HFFc6 (cell line): Measurements from ENCODE around the gene IGSF9. TPM values are rescaled to one million over a fixed set of nuclear protein-coding genes. Genes with fewer than 3 reads are reported as not detected.

Source experiments
- DNase-seq: peaks from one replicate; pipeline ENCODE4 v3.0.0-alpha.2; 2018
- H3K27ac Mint-ChIP-seq: 2 replicates; pipeline ENCODE4 v1.8.0; 2020; ENCODE audit warnings: mild to moderate bottlenecking, mixed read lengths
- H3K27me3 Mint-ChIP-seq: 2 replicates; pipeline ENCODE4 v1.8.0; 2021; ENCODE audit warnings: mild to moderate bottlenecking, moderate library complexity, mixed read lengths; ENCODE audit not compliant: insufficient read depth
- H3K36me3 Mint-ChIP-seq: 2 replicates; pipeline ENCODE4 v1.8.0; 2021; ENCODE audit warnings: low read depth, mixed read lengths
- H3K4me1 Mint-ChIP-seq: 2 replicates; pipeline ENCODE4 v1.8.0; 2020; ENCODE audit warnings: low read depth, mixed read lengths
- H3K4me3 Mint-ChIP-seq: 2 replicates; pipeline ENCODE4 v1.8.0; 2020; ENCODE audit warnings: mild to moderate bottlenecking, moderate library complexity, mixed read lengths
- H3K9me3 Mint-ChIP-seq: 2 replicates; pipeline ENCODE4 v1.8.0; 2020; ENCODE audit warnings: mild to moderate bottlenecking, mixed read lengths
- total RNA-seq, 6 experiments: library from RNA; stranded (reverse); fragmentation: NEBNext Ultra II Directional; extraction: Animal tissue kit (Norgen Biotek cat#: 25700); gene quantifications; 2 replicates in 1 of 6; 3 replicates in 5 of 6; pipeline ENCODE4 v1.2.3, GENCODE V29; 2021
- TF ChIP-seq, protein P1 (sequence below): fragments of 200-600 bp; sonication (generic); IDR thresholded peaks from 2 replicates; pipeline ENCODE4 v1.5.0; 2021; ENCODE audit warnings: antibody characterized with exemption, mild to moderate bottlenecking

Gene IGSF9
- total RNA-seq, 6 experiments from 2014 or later = not detected

- Mint-ChIP-seq H3K36me3 (no peaks in the 10 kb centered on the region), H3K27me3 (peaks cover 32% of the 10 kb centered on the region), H3K9me3 (no peaks in the 10 kb centered on the region), H3K4me3 (no peak overlapping the region), H3K27ac (no peak overlapping the region), H3K4me1 (peaks cover 12% of the 10 kb centered on the region)
- TF ChIP-seq, protein P1, sequence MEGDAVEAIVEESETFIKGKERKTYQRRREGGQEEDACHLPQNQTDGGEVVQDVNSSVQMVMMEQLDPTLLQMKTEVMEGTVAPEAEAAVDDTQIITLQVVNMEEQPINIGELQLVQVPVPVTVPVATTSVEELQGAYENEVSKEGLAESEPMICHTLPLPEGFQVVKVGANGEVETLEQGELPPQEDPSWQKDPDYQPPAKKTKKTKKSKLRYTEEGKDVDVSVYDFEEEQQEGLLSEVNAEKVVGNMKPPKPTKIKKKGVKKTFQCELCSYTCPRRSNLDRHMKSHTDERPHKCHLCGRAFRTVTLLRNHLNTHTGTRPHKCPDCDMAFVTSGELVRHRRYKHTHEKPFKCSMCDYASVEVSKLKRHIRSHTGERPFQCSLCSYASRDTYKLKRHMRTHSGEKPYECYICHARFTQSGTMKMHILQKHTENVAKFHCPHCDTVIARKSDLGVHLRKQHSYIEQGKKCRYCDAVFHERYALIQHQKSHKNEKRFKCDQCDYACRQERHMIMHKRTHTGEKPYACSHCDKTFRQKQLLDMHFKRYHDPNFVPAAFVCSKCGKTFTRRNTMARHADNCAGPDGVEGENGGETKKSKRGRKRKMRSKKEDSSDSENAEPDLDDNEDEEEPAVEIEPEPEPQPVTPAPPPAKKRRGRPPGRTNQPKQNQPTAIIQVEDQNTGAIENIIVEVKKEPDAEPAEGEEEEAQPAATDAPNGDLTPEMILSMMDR = no peak
- DNase-seq = no peak
Observed at GRCh38 chr1:159952932-159953331, 7.5 kb upstream of the IGSF9 start.

GRCh38 chr1:159951551-159951950 lies 6.1 kb upstream of the IGSF9 start:
- Mint-ChIP-seq H3K27ac (no peak overlapping the region), H3K36me3 (no peaks in the 10 kb centered on the region), H3K4me1 (peaks cover 12% of the 10 kb centered on the region), H3K27me3 (peaks cover 34% of the 10 kb centered on the region), H3K9me3 (no peaks in the 10 kb centered on the region), H3K4me3 (no peak overlapping the region)
- DNase-seq = no peak
- TF ChIP-seq, protein P1 = no peak

- no peaks in the 10 kb centered on the region for H3K9me3 Mint-ChIP-seq
- no peak overlapping the region for H3K27ac Mint-ChIP-seq
- no peak for DNase-seq
- H3K4me3 Mint-ChIP-seq = no peak overlapping the region
- H3K36me3 Mint-ChIP-seq = no peaks in the 10 kb centered on the region
- peaks cover 40% of the 10 kb centered on the region for H3K27me3 Mint-ChIP-seq
- peaks cover 12% of the 10 kb centered on the region for H3K4me1 Mint-ChIP-seq
- TF ChIP-seq, protein P1 = no peak
Observed at GRCh38 chr1:159951016-159951415, 5.6 kb upstream of the IGSF9 start.

DNA sequence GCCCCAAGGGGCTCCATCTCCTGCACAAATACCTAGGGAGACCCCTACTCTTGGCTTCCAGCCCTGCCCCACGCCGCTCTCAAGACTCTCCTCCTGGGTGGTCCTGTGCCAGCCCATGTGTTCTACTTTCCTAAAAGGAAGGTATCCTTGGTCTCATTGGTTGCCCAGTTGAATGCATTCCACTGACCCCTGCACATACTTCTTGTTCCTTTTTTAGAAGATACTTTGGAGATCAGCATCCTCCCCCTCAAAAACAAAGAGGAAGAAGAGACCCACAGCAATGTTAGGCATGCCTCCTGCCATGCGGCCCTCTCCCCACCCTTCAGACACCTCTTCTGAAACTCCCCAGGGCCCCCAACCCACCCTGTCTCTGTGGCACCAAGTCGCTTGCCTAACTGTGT lies 4.6 kb upstream of the IGSF9 start:
- no peaks in the 10 kb centered on the region for H3K36me3 Mint-ChIP-seq
- H3K4me3 Mint-ChIP-seq = no peak overlapping the region
- H3K4me1 Mint-ChIP-seq = peaks cover 16% of the 10 kb centered on the region
- TF ChIP-seq, protein P1 = no peak
- no peak for DNase-seq
- H3K27ac Mint-ChIP-seq = no peak overlapping the region
- no peaks in the 10 kb centered on the region for H3K9me3 Mint-ChIP-seq
- H3K27me3 Mint-ChIP-seq = peaks cover 42% of the 10 kb centered on the region

- H3K4me3 Mint-ChIP-seq = no peak overlapping the region
- H3K9me3 Mint-ChIP-seq = no peaks in the 10 kb centered on the region
- no peak overlapping the region for H3K27ac Mint-ChIP-seq
- peaks cover 47% of the 10 kb centered on the region for H3K27me3 Mint-ChIP-seq
- H3K36me3 Mint-ChIP-seq = no peaks in the 10 kb centered on the region
- peaks cover 16% of the 10 kb centered on the region for H3K4me1 Mint-ChIP-seq
- DNase-seq = no peak
- TF ChIP-seq, protein P1 = no peak
Observed at GRCh38 chr1:159949123-159949522, 3.7 kb upstream of the IGSF9 start.

GRCh38 chr1:159947942-159948341 lies 2.5 kb upstream of the IGSF9 start:
- no peaks in the 10 kb centered on the region for H3K9me3 Mint-ChIP-seq
- H3K27ac Mint-ChIP-seq = no peak overlapping the region
- TF ChIP-seq, protein P1 = no peak
- H3K4me3 Mint-ChIP-seq = no peak overlapping the region
- no peak for DNase-seq
- no peaks in the 10 kb centered on the region for H3K36me3 Mint-ChIP-seq
- H3K27me3 Mint-ChIP-seq = peaks cover 48% of the 10 kb centered on the region
- H3K4me1 Mint-ChIP-seq = peaks cover 9% of the 10 kb centered on the region; the same call in 1 of the 2 replicates
